ENCODE measurements around the gene NR2E3.

- TF ChIP-seq GATA2 (IDR thresholded peaks at IDR 0.05; ENCODE audit: low read depth, low read length) (no peak), GATA3 (IDR thresholded peaks at IDR 0.05; ENCODE audit: low read depth, low read length) (no peak)
These were observed 24.4 kb upstream of the NR2E3 start for GRCh38 chr15:71785996-71786395.

Data from SH-SY5Y (cell line).